ENCODE data around the gene NQO2. TPM values are rescaled to one million over a fixed set of nuclear protein-coding genes. Genes with fewer than 3 reads are reported as not detected.

NQO2 gene
- total RNA-seq, 1 experiment from 2014 or later = 26.8 TPM

DNA sequence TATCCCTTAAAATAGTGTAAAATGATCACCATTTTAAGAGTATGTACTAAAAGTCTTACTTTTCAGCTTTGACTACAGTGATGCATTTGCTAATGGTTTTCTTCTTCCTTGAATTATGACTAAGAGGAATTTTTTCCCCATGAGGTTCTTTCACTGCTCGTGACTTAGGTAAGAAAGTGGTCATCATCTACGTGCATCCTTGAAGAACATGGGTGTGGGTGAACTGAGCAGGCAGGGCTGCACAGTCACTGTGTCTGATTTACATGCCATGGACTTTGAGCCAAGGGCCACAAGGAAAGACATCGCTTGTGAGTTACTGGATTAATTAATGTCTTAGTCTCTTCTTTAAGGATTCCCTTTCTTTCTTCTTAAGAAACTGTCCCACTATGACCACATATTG, 33.3 kb downstream of the NQO2 start:
- no peak overlapping the region for H3K4me2 ChIP-seq (ENCODE audit: low read length)
- H3F3A ChIP-seq (ENCODE audit: low read length, unreplicated experiment) = no peaks in the 10 kb centered on the region
- TF ChIP-seq, protein P1, sequence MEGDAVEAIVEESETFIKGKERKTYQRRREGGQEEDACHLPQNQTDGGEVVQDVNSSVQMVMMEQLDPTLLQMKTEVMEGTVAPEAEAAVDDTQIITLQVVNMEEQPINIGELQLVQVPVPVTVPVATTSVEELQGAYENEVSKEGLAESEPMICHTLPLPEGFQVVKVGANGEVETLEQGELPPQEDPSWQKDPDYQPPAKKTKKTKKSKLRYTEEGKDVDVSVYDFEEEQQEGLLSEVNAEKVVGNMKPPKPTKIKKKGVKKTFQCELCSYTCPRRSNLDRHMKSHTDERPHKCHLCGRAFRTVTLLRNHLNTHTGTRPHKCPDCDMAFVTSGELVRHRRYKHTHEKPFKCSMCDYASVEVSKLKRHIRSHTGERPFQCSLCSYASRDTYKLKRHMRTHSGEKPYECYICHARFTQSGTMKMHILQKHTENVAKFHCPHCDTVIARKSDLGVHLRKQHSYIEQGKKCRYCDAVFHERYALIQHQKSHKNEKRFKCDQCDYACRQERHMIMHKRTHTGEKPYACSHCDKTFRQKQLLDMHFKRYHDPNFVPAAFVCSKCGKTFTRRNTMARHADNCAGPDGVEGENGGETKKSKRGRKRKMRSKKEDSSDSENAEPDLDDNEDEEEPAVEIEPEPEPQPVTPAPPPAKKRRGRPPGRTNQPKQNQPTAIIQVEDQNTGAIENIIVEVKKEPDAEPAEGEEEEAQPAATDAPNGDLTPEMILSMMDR (conservative IDR thresholded peaks at IDR 0.05; ENCODE audit: low read depth, low read length) = no peak
- TF ChIP-seq EZH2 (IDR thresholded peaks at IDR 0.05; ENCODE audit: low read length, unreplicated experiment) (no peak), EZH2phosphoT487 (IDR thresholded peaks at IDR 0.05; ENCODE audit: borderline replicate concordance, low read length) (no peak)
- POLR2A ChIA-PET (ENCODE audit: unreplicated experiment) = no interaction called here
- H2AFZ ChIP-seq (ENCODE audit: low read length) = no peak overlapping the region
- H3K27me3 ChIP-seq (ENCODE audit: low read length) = no peaks in the 10 kb centered on the region
- H3K4me3 ChIP-seq (ENCODE audit: low read length) = no peak overlapping the region
- no peaks in the 10 kb centered on the region for H3K36me3 ChIP-seq (ENCODE audit: low read depth, low read length)
- no peak overlapping the region for H3K9ac ChIP-seq (ENCODE audit: low read length)
- intact Hi-C loops (cut with micrococcal nuclease) = no loop called here
- no peaks in the 10 kb centered on the region for H3K4me1 ChIP-seq (ENCODE audit: insufficient read depth, low read length)
- no peaks in the 10 kb centered on the region for H3K79me2 ChIP-seq (ENCODE audit: low read length)
- no peaks in the 10 kb centered on the region for H3K9me3 ChIP-seq (ENCODE audit: low read length)
- no peaks in the 10 kb centered on the region for H3K9me2 ChIP-seq (replicated peaks; ENCODE audit: low read length)
- no peak overlapping the region for H3K27ac ChIP-seq (ENCODE audit: low read length)
- no peaks in the 10 kb centered on the region for H4K20me1 ChIP-seq (ENCODE audit: low read length)
- no TSS peak for BruUV-seq (replicated peaks)
- DNase-seq = no peak
- ATAC-seq = no peak
- CTCF ChIA-PET = no interaction called here

DNA sequence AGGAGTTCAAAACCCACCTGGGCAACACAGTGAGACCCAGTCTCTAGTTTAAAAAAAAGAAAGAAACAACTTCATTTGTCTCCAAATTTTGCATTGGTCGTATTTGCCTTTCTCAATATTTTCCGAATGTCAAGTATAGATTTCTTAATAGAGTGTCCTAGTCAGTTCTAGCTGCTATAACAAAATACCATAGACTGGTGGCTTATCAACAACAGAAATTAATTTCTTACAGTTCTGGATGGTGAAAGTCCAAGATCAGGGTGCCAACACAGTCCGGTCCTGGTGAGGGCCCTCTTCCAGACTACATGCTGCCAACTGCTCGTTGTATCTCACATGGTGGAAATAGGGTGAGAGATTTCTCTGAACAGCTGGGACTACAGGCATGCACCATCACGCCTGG, 34.0 kb downstream of the NQO2 start:
- Histone ChIP-seq H3K4me2 (ENCODE audit: low read length) (no peak overlapping the region), H3K79me2 (ENCODE audit: low read length) (no peaks in the 10 kb centered on the region), H3F3A (ENCODE audit: low read length, unreplicated experiment) (no peaks in the 10 kb centered on the region), H3K36me3 (ENCODE audit: low read depth, low read length) (no peaks in the 10 kb centered on the region), H3K9me3 (ENCODE audit: low read length) (no peaks in the 10 kb centered on the region), H3K27ac (ENCODE audit: low read length) (no peak overlapping the region), H3K4me1 (ENCODE audit: insufficient read depth, low read length) (no peaks in the 10 kb centered on the region), H4K20me1 (ENCODE audit: low read length) (no peaks in the 10 kb centered on the region), H3K9me2 (replicated peaks; ENCODE audit: low read length) (no peaks in the 10 kb centered on the region), H3K27me3 (ENCODE audit: low read length) (no peaks in the 10 kb centered on the region), H2AFZ (ENCODE audit: low read length) (no peak overlapping the region), H3K4me3 (ENCODE audit: low read length) (no peak overlapping the region), H3K9ac (ENCODE audit: low read length) (no peak overlapping the region)
- CTCF ChIA-PET = no interaction called here
- POLR2A ChIA-PET (ENCODE audit: unreplicated experiment) = no interaction called here
- intact Hi-C loops (cut with micrococcal nuclease) = no loop called here
- TF ChIP-seq, protein P1 (conservative IDR thresholded peaks at IDR 0.05; ENCODE audit: low read depth, low read length) = no peak
- TF ChIP-seq EZH2 (IDR thresholded peaks at IDR 0.05; ENCODE audit: low read length, unreplicated experiment) = no peak
- no peak for TF ChIP-seq EZH2phosphoT487 (IDR thresholded peaks at IDR 0.05; ENCODE audit: borderline replicate concordance, low read length)
- DNase-seq (no peak), ATAC-seq (no peak)
- no TSS peak for BruUV-seq (replicated peaks)

DNA sequence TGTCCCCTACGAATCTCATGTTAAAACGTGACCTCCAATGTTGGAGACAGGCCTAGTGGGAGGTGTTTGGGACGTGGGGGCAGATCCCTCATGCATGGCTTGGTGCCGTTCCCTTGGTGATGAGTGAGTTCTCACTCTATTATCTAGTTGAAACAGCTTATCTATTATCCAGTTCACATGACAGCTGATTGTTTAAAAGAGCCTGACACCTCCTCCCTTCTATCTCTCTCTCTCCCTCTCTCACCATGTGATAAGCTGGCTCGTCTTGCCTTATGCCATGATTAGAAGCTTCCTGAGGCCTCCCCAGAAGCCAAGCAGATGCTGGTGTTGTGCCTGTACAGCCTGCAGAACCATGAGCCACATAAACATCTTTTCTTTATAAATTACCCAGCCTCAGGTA, 35.7 kb downstream of the NQO2 start:
- intact Hi-C loops (cut with micrococcal nuclease) = no loop called here
- H3K4me1 ChIP-seq (ENCODE audit: insufficient read depth, low read length) = no peaks in the 10 kb centered on the region
- H3K4me2 ChIP-seq (ENCODE audit: low read length) = no peak overlapping the region
- TF ChIP-seq, protein P1 (conservative IDR thresholded peaks at IDR 0.05; ENCODE audit: low read depth, low read length) = no peak
- no peak for TF ChIP-seq EZH2phosphoT487 (IDR thresholded peaks at IDR 0.05; ENCODE audit: borderline replicate concordance, low read length)
- no peak for TF ChIP-seq EZH2 (IDR thresholded peaks at IDR 0.05; ENCODE audit: low read length, unreplicated experiment)
- H3K4me3 ChIP-seq (ENCODE audit: low read length) = no peak overlapping the region
- DNase-seq = no peak
- CTCF ChIA-PET = no interaction called here
- H4K20me1 ChIP-seq (ENCODE audit: low read length) = no peaks in the 10 kb centered on the region
- ATAC-seq = no peak
- no peaks in the 10 kb centered on the region for H3K9me3 ChIP-seq (ENCODE audit: low read length)
- H3F3A ChIP-seq (ENCODE audit: low read length, unreplicated experiment) = no peaks in the 10 kb centered on the region
- POLR2A ChIA-PET (ENCODE audit: unreplicated experiment) = no interaction called here
- no peak overlapping the region for H3K27ac ChIP-seq (ENCODE audit: low read length)
- no peaks in the 10 kb centered on the region for H3K27me3 ChIP-seq (ENCODE audit: low read length)
- H2AFZ ChIP-seq (ENCODE audit: low read length) = no peak overlapping the region
- no peak overlapping the region for H3K9ac ChIP-seq (ENCODE audit: low read length)
- no TSS peak for BruUV-seq (replicated peaks)
- H3K36me3 ChIP-seq (ENCODE audit: low read depth, low read length) = no peaks in the 10 kb centered on the region
- no peaks in the 10 kb centered on the region for H3K79me2 ChIP-seq (ENCODE audit: low read length)
- H3K9me2 ChIP-seq (replicated peaks; ENCODE audit: low read length) = no peaks in the 10 kb centered on the region

Measured in PC-3 (cell line).